Measurements from ENCODE around the gene NYAP2. TPM values are rescaled to one million over a fixed set of nuclear protein-coding genes. Genes with fewer than 3 reads are reported as not detected.

The NYAP2 gene
- total RNA-seq, 2 experiments from 2014 or later: not detected

- peaks cover 20% of the 10 kb centered on the region for H3K4me1 Mint-ChIP-seq
- H3K9me3 Mint-ChIP-seq: peaks cover 2% of the 10 kb centered on the region
- H3K36me3 Mint-ChIP-seq (ENCODE audit: low read depth): no peaks in the 10 kb centered on the region
- CTCF ChIA-PET: no interaction called here
- DNase-seq: no peak
- H3K27ac Mint-ChIP-seq: no peak overlapping the region
- POLR2A ChIA-PET: no interaction called here
- no peak overlapping the region for H3K4me3 Mint-ChIP-seq
- H3K27me3 Mint-ChIP-seq: peaks cover 4% of the 10 kb centered on the region
Observed at GRCh38 chr2:225468131-225468530, 68.6 kb downstream of the NYAP2 start.

DNA sequence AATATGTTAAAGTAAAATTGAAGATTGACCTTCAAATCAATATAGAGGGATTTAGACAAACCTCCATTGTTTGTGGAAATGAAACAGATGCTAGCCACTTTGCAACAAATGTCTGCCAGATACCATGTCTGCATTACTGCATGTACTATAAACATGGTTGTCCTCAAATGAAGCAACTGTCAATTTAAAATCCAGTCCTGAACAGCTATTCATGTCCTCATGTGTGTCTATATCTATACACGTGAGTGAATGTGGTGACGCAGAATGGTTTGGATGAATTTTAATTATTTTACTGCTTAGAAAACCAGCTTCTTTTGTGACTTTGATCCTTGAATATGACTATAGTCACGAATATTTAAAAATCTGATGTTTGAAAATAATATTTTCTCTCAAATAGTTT, 71.5 kb downstream of the NYAP2 start:
- Mint-ChIP-seq H3K36me3 (ENCODE audit: low read depth) (no peaks in the 10 kb centered on the region), H3K27ac (no peak overlapping the region), H3K4me1 (no peaks in the 10 kb centered on the region), H3K9me3 (peaks cover 2% of the 10 kb centered on the region), H3K27me3 (peaks cover 9% of the 10 kb centered on the region), H3K4me3 (no peak overlapping the region)
- DNase-seq: no peak
- ChIA-PET POLR2A (no interaction called here), CTCF (interaction anchor here (0.6 to 1.2 kb wide), 2 partner anchors 18 to 52 kb away, joined by 3 read pairs; no protein-coding TSS in a partner anchor)

DNA sequence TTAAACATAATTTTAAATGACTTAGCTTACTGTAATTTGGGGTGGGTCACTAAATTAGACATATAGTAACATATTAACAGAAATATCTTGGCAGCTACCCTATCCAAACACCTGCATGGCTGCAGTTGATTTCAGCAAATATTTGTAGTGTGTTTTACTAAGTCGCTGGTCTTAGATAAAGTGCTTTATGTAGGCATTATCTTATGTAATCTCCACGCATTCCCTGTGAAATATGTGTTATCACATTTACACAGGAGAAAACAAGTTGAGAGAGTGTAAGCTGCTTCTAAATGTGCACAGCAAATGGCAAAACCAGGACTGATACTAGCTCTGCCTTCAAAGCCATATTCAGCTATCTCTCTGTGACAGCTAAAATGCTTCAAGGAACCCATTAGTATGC, 72.0 kb downstream of the NYAP2 start:
- H3K27me3 Mint-ChIP-seq: peaks cover 9% of the 10 kb centered on the region
- POLR2A ChIA-PET: no interaction called here
- H3K27ac Mint-ChIP-seq: no peak overlapping the region
- no peak overlapping the region for H3K4me3 Mint-ChIP-seq
- CTCF ChIA-PET: interaction anchor here (0.6 to 1.2 kb wide), 2 partner anchors 18 to 52 kb away, joined by 3 read pairs; no protein-coding TSS in a partner anchor
- no peak for DNase-seq
- H3K36me3 Mint-ChIP-seq (ENCODE audit: low read depth): no peaks in the 10 kb centered on the region
- peaks cover 2% of the 10 kb centered on the region for H3K9me3 Mint-ChIP-seq
- no peaks in the 10 kb centered on the region for H3K4me1 Mint-ChIP-seq

DNA sequence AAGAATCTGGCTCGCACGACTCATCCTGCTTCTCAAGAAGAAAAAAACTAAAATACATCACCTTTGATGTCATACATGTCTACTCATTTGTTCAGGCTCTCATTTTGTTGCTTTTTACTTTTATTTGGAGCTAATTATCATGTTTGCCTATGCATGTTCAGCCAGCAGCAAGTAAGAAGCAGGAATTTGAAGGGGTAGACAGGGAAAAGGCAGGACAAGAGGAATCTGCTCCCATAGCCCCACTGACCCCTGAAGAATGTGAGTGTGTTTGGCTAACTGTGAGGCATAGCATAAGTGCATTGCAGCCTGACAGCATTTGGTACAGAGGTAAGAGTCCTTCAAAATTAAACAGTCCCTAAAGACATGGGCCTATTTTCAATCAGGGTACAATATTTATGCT, 72.7 kb downstream of the NYAP2 start:
- H3K36me3 Mint-ChIP-seq (ENCODE audit: low read depth): no peaks in the 10 kb centered on the region
- DNase-seq: no peak
- H3K4me3 Mint-ChIP-seq: no peak overlapping the region
- CTCF ChIA-PET: interaction anchor here (1.2 kb wide), 1 partner anchor 19 kb away, joined by 3 read pairs; no protein-coding TSS in a partner anchor
- POLR2A ChIA-PET: no interaction called here
- H3K4me1 Mint-ChIP-seq: no peaks in the 10 kb centered on the region
- no peaks in the 10 kb centered on the region for H3K9me3 Mint-ChIP-seq
- H3K27ac Mint-ChIP-seq: no peak overlapping the region
- H3K27me3 Mint-ChIP-seq: peaks cover 9% of the 10 kb centered on the region

DNA sequence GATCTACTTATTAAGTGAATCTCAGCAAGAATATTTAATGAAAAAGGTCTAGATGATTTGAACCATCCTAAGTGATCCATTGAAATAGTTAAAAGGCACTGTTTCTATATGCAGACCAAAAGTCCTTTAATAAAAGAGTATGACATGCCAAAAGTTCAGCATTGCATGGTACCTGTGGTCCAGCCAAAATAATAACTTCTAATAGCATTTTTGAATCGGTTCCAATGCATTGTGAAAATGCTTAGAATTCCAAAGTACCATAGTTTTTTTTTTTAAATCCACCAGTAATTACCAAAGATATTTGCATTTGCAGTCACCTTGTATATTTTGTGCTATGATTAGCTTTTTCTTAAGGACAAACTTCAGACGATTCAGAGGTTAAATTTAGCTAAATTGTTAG, 79.9 kb downstream of the NYAP2 start:
- peaks cover 10% of the 10 kb centered on the region for H3K27me3 Mint-ChIP-seq
- no peak for DNase-seq
- ChIA-PET CTCF (no interaction called here), POLR2A (no interaction called here)
- no peak overlapping the region for H3K4me3 Mint-ChIP-seq
- H3K4me1 Mint-ChIP-seq: no peaks in the 10 kb centered on the region
- no peak overlapping the region for H3K27ac Mint-ChIP-seq
- no peaks in the 10 kb centered on the region for H3K9me3 Mint-ChIP-seq
- H3K36me3 Mint-ChIP-seq (ENCODE audit: low read depth): no peaks in the 10 kb centered on the region

- no peak for DNase-seq
- Mint-ChIP-seq H3K36me3 (ENCODE audit: low read depth) (no peaks in the 10 kb centered on the region), H3K4me1 (no peaks in the 10 kb centered on the region), H3K4me3 (no peak overlapping the region), H3K9me3 (no peaks in the 10 kb centered on the region), H3K27me3 (peaks cover 7% of the 10 kb centered on the region), H3K27ac (no peak overlapping the region)
- CTCF ChIA-PET: no interaction called here
- POLR2A ChIA-PET: no interaction called here
Observed at GRCh38 chr2:225484751-225485150, 85.2 kb downstream of the NYAP2 start.

DNA sequence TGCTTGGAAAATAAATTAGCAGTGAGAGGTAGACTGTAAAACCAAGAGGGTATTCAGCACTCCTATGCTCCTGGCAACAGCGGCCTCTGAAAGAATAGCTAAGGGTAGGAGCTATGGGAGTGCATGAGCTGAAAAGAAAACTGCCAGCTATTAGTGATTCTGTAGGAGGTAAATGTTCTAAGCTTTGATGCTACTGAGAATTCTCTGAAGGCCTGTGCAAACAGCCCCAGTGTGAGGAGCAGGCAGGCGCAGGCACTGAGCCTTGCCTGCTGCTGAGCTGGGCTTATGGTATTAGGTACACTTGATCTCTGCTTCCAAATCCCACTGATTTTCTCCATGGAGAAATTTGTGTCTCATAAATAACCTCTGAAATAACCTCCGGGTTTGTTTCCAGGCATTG, 86.7 kb downstream of the NYAP2 start:
- CTCF ChIA-PET: interaction anchor here (1.6 kb wide), 1 partner anchor 30 kb away, joined by 4 read pairs; no protein-coding TSS in a partner anchor
- H3K36me3 Mint-ChIP-seq (ENCODE audit: low read depth): no peaks in the 10 kb centered on the region
- POLR2A ChIA-PET: no interaction called here
- no peaks in the 10 kb centered on the region for H3K4me1 Mint-ChIP-seq
- no peak for DNase-seq
- peaks cover 4% of the 10 kb centered on the region for H3K27me3 Mint-ChIP-seq
- H3K27ac Mint-ChIP-seq: no peak overlapping the region
- no peaks in the 10 kb centered on the region for H3K9me3 Mint-ChIP-seq
- H3K4me3 Mint-ChIP-seq: no peak overlapping the region

GRCh38 chr2:225487878-225488416, 88.4 kb downstream of the NYAP2 start:
- Mint-ChIP-seq H3K4me3 (no peak overlapping the region), H3K4me1 (no peaks in the 10 kb centered on the region), H3K27me3 (no peaks in the 10 kb centered on the region), H3K36me3 (ENCODE audit: low read depth) (no peaks in the 10 kb centered on the region), H3K9me3 (no peaks in the 10 kb centered on the region), H3K27ac (no peak overlapping the region)
- POLR2A ChIA-PET: no interaction called here
- CTCF ChIA-PET: no interaction called here
- DNase-seq: no peak

GRCh38 chr2:225488743-225489142, 89.2 kb downstream of the NYAP2 start:
- no peak overlapping the region for H3K27ac Mint-ChIP-seq
- no peaks in the 10 kb centered on the region for H3K4me1 Mint-ChIP-seq
- CTCF ChIA-PET: interaction anchor here (1.1 kb wide), 1 partner anchor 29 kb away, joined by 3 read pairs; no protein-coding TSS in a partner anchor
- H3K4me3 Mint-ChIP-seq: no peak overlapping the region
- H3K9me3 Mint-ChIP-seq: no peaks in the 10 kb centered on the region
- DNase-seq: no peak
- no peaks in the 10 kb centered on the region for H3K36me3 Mint-ChIP-seq (ENCODE audit: low read depth)
- no peaks in the 10 kb centered on the region for H3K27me3 Mint-ChIP-seq
- POLR2A ChIA-PET: no interaction called here

DNA sequence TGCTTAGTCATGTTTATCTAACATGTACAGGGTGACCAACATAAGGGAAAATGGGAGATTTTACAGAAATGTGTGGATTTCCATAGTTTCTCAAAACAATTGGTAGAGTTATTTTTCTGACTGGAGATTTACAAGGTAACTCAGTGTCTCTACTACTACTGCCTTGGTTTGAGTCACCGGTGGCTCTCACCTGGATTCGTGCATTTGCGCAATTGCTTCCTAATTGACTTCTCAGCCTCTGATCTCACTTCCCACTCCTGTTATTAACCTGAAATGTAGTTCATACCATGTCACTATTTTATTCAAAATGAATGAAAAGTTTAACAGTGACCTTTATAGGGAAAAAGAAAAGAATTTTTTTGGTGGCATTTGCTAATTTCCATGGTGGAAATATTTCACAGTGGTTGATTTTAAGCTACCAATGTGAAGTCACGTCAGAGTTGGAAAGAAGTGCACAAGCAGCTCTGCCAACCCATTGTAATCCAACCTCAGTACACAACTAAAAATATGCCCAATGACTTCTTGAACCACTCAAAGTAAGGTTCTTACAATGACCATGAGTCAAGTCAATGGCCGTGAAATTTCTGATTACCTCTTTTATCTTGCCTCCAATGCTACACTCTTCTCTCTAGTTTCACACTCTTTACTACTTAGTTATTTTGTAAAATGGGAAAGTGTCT, 94.0 kb downstream of the NYAP2 start:
- no peak for DNase-seq
- H3K27me3 Mint-ChIP-seq: no peaks in the 10 kb centered on the region
- H3K9me3 Mint-ChIP-seq: no peaks in the 10 kb centered on the region
- no peak overlapping the region for H3K4me3 Mint-ChIP-seq
- no peak overlapping the region for H3K27ac Mint-ChIP-seq
- H3K4me1 Mint-ChIP-seq: no peaks in the 10 kb centered on the region
- ChIA-PET CTCF (no interaction called here), POLR2A (no interaction called here)
- H3K36me3 Mint-ChIP-seq (ENCODE audit: low read depth): no peaks in the 10 kb centered on the region

- no peaks in the 10 kb centered on the region for H3K36me3 Mint-ChIP-seq (ENCODE audit: low read depth)
- no peak overlapping the region for H3K27ac Mint-ChIP-seq
- ChIA-PET CTCF (no interaction called here), POLR2A (no interaction called here)
- H3K9me3 Mint-ChIP-seq: no peaks in the 10 kb centered on the region
- H3K4me3 Mint-ChIP-seq: no peak overlapping the region
- H3K27me3 Mint-ChIP-seq: peaks cover 3% of the 10 kb centered on the region
- H3K4me1 Mint-ChIP-seq: no peaks in the 10 kb centered on the region
- DNase-seq: no peak
Observed at GRCh38 chr2:225494100-225494459, 94.6 kb downstream of the NYAP2 start.

DNA sequence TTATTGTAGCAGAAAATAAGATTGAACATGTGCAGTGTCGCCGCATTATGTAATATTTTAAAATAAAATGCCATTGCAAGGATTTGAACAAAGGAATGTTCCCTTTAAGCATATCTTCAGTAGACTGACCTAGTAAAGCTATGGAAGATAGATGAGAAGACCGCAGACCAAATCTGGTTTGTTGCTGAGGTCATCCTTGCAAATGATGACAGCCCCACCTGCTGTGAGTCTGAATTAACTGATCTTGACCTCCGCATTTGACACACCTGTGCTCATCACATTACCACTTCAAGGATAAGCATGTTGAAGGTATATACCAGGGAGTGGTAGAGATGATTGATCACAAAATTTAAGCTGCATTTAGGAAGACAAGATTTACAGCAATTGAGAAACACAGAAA, 96.2 kb downstream of the NYAP2 start:
- no peak for DNase-seq
- no peak overlapping the region for H3K27ac Mint-ChIP-seq
- no peaks in the 10 kb centered on the region for H3K36me3 Mint-ChIP-seq (ENCODE audit: low read depth)
- ChIA-PET CTCF (no interaction called here), POLR2A (no interaction called here)
- no peak overlapping the region for H3K4me3 Mint-ChIP-seq
- peaks cover 11% of the 10 kb centered on the region for H3K27me3 Mint-ChIP-seq
- H3K4me1 Mint-ChIP-seq: no peaks in the 10 kb centered on the region
- H3K9me3 Mint-ChIP-seq: no peaks in the 10 kb centered on the region

GRCh38 chr2:225496568-225496967, 97.1 kb downstream of the NYAP2 start:
- no peaks in the 10 kb centered on the region for H3K9me3 Mint-ChIP-seq
- ChIA-PET CTCF (no interaction called here), POLR2A (no interaction called here)
- no peaks in the 10 kb centered on the region for H3K4me1 Mint-ChIP-seq
- H3K27me3 Mint-ChIP-seq: peaks cover 11% of the 10 kb centered on the region
- no peak overlapping the region for H3K27ac Mint-ChIP-seq
- DNase-seq: no peak
- no peak overlapping the region for H3K4me3 Mint-ChIP-seq
- H3K36me3 Mint-ChIP-seq (ENCODE audit: low read depth): no peaks in the 10 kb centered on the region

GRCh38 chr2:225497166-225497565, 97.7 kb downstream of the NYAP2 start:
- H3K27me3 Mint-ChIP-seq: peaks cover 17% of the 10 kb centered on the region
- no peaks in the 10 kb centered on the region for H3K4me1 Mint-ChIP-seq
- no peak overlapping the region for H3K27ac Mint-ChIP-seq
- DNase-seq: no peak
- no peaks in the 10 kb centered on the region for H3K36me3 Mint-ChIP-seq (ENCODE audit: low read depth)
- no peaks in the 10 kb centered on the region for H3K9me3 Mint-ChIP-seq
- CTCF ChIA-PET: no interaction called here
- POLR2A ChIA-PET: no interaction called here
- no peak overlapping the region for H3K4me3 Mint-ChIP-seq

Measured in activated CD4-positive, alpha-beta T cell treated with anti-CD3 and anti-CD28 coated beads, Interleukin-2, amount 10 ng/mL, durations not matched to agents 7 days and 5 days (primary cell).